GM21717 (cell line): Measurements from ENCODE around the gene LRRC7.

Experiments
- ATAC-seq: cut with Tn5 transposase; IDR thresholded peaks from one replicate; pipeline ENCODE4 v1.9.1; 2021; ENCODE audit warnings: mild to moderate bottlenecking, moderate library complexity; ENCODE audit not compliant: unreplicated experiment

LRRC7 gene

GRCh38 chr1:70084314-70084915 lies 516.7 kb downstream of the LRRC7 start:
- ATAC-seq, result no peak

GRCh38 chr1:70085521-70085920 lies 517.8 kb downstream of the LRRC7 start:
- ATAC-seq, result no peak

- ATAC-seq, result no peak
Measured at GRCh38 chr1:70086897-70087296, 519.2 kb downstream of the LRRC7 start.

- ATAC-seq, result no peak
Measured at GRCh38 chr1:70090141-70090540, 522.4 kb downstream of the LRRC7 start.

GRCh38 chr1:70090875-70091274 lies 523.2 kb downstream of the LRRC7 start:
- no peak for ATAC-seq

- no peak for ATAC-seq
Measured at GRCh38 chr1:70091811-70092210, 524.1 kb downstream of the LRRC7 start.

GRCh38 chr1:70092526-70092925 lies 524.8 kb downstream of the LRRC7 start:
- ATAC-seq, result no peak

GRCh38 chr1:70093250-70093975 lies 525.7 kb downstream of the LRRC7 start:
- no peak for ATAC-seq

GRCh38 chr1:70101231-70101630 lies 533.5 kb downstream of the LRRC7 start:
- ATAC-seq, result no peak

- no peak for ATAC-seq
Measured at GRCh38 chr1:70101774-70102173, 534.1 kb downstream of the LRRC7 start.

- no peak for ATAC-seq
Measured at GRCh38 chr1:70103770-70104169, 536.0 kb downstream of the LRRC7 start.

- ATAC-seq, result no peak
Measured at GRCh38 chr1:70109241-70109640, 541.5 kb downstream of the LRRC7 start.

- ATAC-seq, result no peak
Measured at GRCh38 chr1:70112838-70113237, 545.1 kb downstream of the LRRC7 start.

GRCh38 chr1:70115315-70115714 lies 547.6 kb downstream of the LRRC7 start:
- ATAC-seq, result no peak

GRCh38 chr1:70117046-70117445 lies 549.3 kb downstream of the LRRC7 start:
- no peak for ATAC-seq

- ATAC-seq, result no peak
Measured at GRCh38 chr1:70134148-70134547, 566.4 kb downstream of the LRRC7 start.

GRCh38 chr1:70140343-70140742 lies 572.6 kb downstream of the LRRC7 start:
- no peak for ATAC-seq

- no peak for ATAC-seq
Measured at GRCh38 chr1:70140894-70141293, 573.2 kb downstream of the LRRC7 start.

- no peak for ATAC-seq
Measured at GRCh38 chr1:70142075-70142474, 574.4 kb downstream of the LRRC7 start.

- no peak for ATAC-seq
Measured at GRCh38 chr1:70143048-70143659, 575.4 kb downstream of the LRRC7 start.

- ATAC-seq, result no peak
Measured at GRCh38 chr1:70146488-70146887, 578.8 kb downstream of the LRRC7 start.

- no peak for ATAC-seq
Measured at GRCh38 chr1:70150444-70150843, 582.7 kb downstream of the LRRC7 start.
